HG03159 (cell line): Measurements from ENCODE around the gene SORCS2.
"Not testable (repeated sequence)": the region's sequence is repeated elsewhere in the genome, so short reads cannot be mapped to it uniquely, and the experiment has no call there.

Experiments used
- ATAC-seq: cut with Tn5 transposase; IDR thresholded peaks from one replicate; pipeline ENCODE4 v1.9.1; 2021; ENCODE audit warnings: mild to moderate bottlenecking, moderate library complexity; ENCODE audit not compliant: unreplicated experiment

SORCS2 gene

GRCh38 chr4:7433376-7434140 lies 241.2 kb downstream of the SORCS2 start:
- ATAC-seq: no peak

GRCh38 chr4:7434141-7434765 lies 241.9 kb downstream of the SORCS2 start:
- no peak for ATAC-seq

- ATAC-seq: no peak
Observed at GRCh38 chr4:7434766-7435150, 242.4 kb downstream of the SORCS2 start, which contains the start of gene PSAPL1. Gene PSAPL1, minus strand, starts transcription at chr4:7434930. Its CDS starts 51 bp downstream, at chr4:7434879.

GRCh38 chr4:7435471-7436061 lies 243.2 kb downstream of the SORCS2 start:
- ATAC-seq: no peak

GRCh38 chr4:7436256-7436655 lies 243.9 kb downstream of the SORCS2 start:
- no peak for ATAC-seq

GRCh38 chr4:7439699-7440098 lies 247.4 kb downstream of the SORCS2 start:
- no peak for ATAC-seq

GRCh38 chr4:7441201-7441600 lies 248.9 kb downstream of the SORCS2 start:
- no peak for ATAC-seq

- no peak for ATAC-seq
Observed at GRCh38 chr4:7442574-7443162, 250.3 kb downstream of the SORCS2 start.

- no peak for ATAC-seq
Observed at GRCh38 chr4:7444314-7444713, 252.0 kb downstream of the SORCS2 start.

GRCh38 chr4:7444731-7445130 lies 252.4 kb downstream of the SORCS2 start:
- ATAC-seq: no peak

- no peak for ATAC-seq
Observed at GRCh38 chr4:7447236-7447635, 254.9 kb downstream of the SORCS2 start.

- ATAC-seq: no peak
Observed at GRCh38 chr4:7448036-7448435, 255.7 kb downstream of the SORCS2 start.

GRCh38 chr4:7450775-7451433 lies 258.6 kb downstream of the SORCS2 start:
- no peak for ATAC-seq

- no peak for ATAC-seq
Observed at GRCh38 chr4:7451434-7451789, 259.1 kb downstream of the SORCS2 start.

GRCh38 chr4:7451800-7452199 lies 259.5 kb downstream of the SORCS2 start:
- no peak for ATAC-seq

- ATAC-seq: not testable (repeated sequence)
Observed at GRCh38 chr4:7452802-7453201, 260.5 kb downstream of the SORCS2 start.

- no peak for ATAC-seq
Observed at GRCh38 chr4:7457201-7458065, 265.1 kb downstream of the SORCS2 start.

- ATAC-seq: no peak
Observed at GRCh38 chr4:7458066-7458425, 265.7 kb downstream of the SORCS2 start.

GRCh38 chr4:7458477-7458876 lies 266.1 kb downstream of the SORCS2 start:
- no peak for ATAC-seq

- ATAC-seq: no peak
Observed at GRCh38 chr4:7459471-7459870, 267.1 kb downstream of the SORCS2 start.
